ENCODE results near the gene FOXP1. TPM values are rescaled to one million over a fixed set of nuclear protein-coding genes. Genes with fewer than 3 reads are reported as not detected.
A peak's percentile ranks its signal among the peaks of the same experiment; 100 is the strongest.

FOXP1 gene
- total and polyA plus RNA-seq, 7 experiments from 2014 or later: 104 to 537 (median 444) TPM

DNA sequence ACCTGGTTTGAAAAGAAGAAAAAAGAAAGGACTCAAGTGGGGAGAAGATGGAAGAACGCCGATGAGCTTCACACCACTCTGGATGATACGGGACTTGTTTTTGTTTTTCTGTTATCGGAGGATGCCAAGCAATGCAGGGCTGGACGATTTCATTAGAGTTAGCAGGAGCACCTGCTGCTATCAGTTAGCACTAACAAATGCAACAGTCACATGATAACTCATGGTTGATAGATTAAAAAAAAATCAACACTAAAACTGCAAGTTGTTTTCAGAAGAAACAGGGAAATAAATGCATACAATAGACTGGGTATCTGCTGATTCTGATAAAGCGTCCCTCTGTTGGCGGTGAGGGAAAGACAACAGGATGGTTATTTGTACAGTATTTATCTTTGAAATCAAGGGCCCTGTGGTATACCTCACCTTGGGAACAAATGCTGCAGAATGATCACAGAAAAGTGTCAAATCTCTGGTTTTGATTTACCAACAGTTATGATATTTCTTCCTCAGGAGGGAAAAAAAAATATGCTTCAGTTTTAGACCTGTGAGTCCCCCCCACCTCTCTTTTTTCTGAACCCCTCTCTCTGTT lies 575.1 kb downstream of the FOXP1 start:
- intact Hi-C loops (cut with micrococcal nuclease): loop anchor here (5.0 kb wide), 3 partner anchors 219 to 424 kb away; no protein-coding TSS in a partner anchor
- H3K36me3 ChIP-seq (ENCODE audit: control insufficient read depth in 2 of 3, insufficient read depth in 3 of 3, low read length in 3 of 3): peaks cover 0 to 4% (median 0%) of the 10 kb centered on the region in 3 experiments
- peaks cover 0 to 15% (median 4%) of the 10 kb centered on the region in 5 donors for H3K36me3 Mint-ChIP-seq

DNA sequence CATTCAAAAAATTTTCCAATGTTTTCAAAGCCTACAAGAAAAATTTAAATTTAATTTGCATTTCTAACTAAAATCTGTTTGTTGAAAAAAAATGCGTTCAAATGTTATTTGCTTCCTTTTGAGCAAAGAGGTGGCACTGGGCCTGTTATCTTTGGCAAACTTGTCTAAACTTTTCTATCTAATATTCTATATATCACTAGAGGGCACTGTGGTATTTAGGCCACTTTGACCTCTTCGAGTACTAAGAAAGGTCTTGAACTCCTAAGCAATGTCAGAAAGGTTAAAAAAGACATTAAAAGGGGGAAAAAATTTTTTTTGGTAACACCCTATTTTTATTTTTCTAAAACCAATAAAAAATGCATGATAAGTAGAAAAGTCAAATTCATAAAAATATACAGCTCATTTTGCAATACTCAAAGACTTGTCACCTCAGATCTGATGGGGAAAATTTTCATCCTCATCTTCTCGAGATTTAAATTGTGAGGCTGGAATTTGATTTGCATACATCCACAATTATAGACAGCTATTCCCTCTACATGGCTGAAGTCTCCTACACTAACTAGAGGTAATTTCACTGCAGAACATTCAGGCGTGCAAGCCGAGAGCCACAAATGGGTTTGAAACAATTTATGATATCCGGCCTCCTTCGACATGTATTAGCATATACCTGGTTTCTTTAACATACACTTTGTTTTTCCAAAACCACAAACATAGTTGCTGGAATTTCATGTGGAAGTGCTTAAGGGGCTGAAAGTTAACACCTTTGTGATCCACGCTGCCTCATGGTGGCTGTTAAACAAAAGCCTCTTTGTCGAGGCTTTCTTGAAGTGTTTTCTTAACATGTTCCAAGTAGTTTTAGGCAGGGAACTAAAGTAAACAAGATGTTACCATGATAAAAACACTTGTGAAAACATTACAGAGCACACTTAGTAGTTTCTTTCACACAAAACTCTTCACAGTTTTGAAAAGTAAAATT lies 576.4 kb downstream of the FOXP1 start:
- Mint-ChIP-seq H3K36me3 (peaks cover 0 to 9% (median 0%) of the 10 kb centered on the region in 5 donors), H3K4me1 (peaks cover 35 to 84% (median 75%) of the 10 kb centered on the region in 7 donors), H3K4me3 (peak overlapping the region in 5 of 10 donors; percentile 34 to 62 (median 49)), H3K27me3 (no peaks in the 10 kb centered on the region), H3K27ac (peak overlapping the region in 8 of 9 donors; percentile 40 to 91 (median 87)), H3K9me3 (no peaks in the 10 kb centered on the region)
- H3K27ac ChIP-seq (ENCODE audit: low read depth, low read length): peak overlapping the region; percentile 74
- no peaks in the 10 kb centered on the region for H3K27me3 ChIP-seq (ENCODE audit: control insufficient read depth in 2 of 2, insufficient read depth in 2 of 2, low read length in 2 of 2)
- POLR2A ChIA-PET: interaction anchor here (0.6 to 2.1 kb wide), 4 partner anchors 55 to 1435 kb away, joined by 3 to 7 read pairs (median 4); no protein-coding TSS in a partner anchor
- intact Hi-C loops (cut with micrococcal nuclease): loop anchor here (1.0 to 5.0 kb wide), 8 partner anchors 10 to 579 kb away; no protein-coding TSS in a partner anchor
- no peak overlapping the region for H3K4me3 ChIP-seq (ENCODE audit: low read length)
- H3K4me1 ChIP-seq (ENCODE audit: control insufficient read depth in 2 of 2, insufficient read depth in 2 of 2, low read length in 2 of 2): peaks cover 20 to 49% of the 10 kb centered on the region in 2 donors
- ATAC-seq (peak; percentile 54), DNase-seq (peak in 5 of 9 donors; percentile 25 to 45 (median 40))
- H3K36me3 ChIP-seq (ENCODE audit: control insufficient read depth in 2 of 3, insufficient read depth in 3 of 3, low read length in 3 of 3): peaks cover 0 to 10% (median 4%) of the 10 kb centered on the region in 3 experiments
- no peaks in the 10 kb centered on the region for H3K9me3 ChIP-seq (ENCODE audit: control insufficient read depth in 2 of 3, low read length in 3 of 3)
- CTCF ChIA-PET: interaction anchor here (0.7 to 1.2 kb wide), 8 partner anchors 44 to 1247 kb away, joined by 3 to 4 read pairs (median 3); no protein-coding TSS in a partner anchor

More for the DNA sequence above, 575.1 kb downstream of the FOXP1 start:
- no peak overlapping the region for H3K4me3 ChIP-seq (ENCODE audit: low read length)
- Mint-ChIP-seq H3K4me3 (peak overlapping the region in 9 of 10 donors; percentile 11 to 63 (median 43)), H3K27ac (peak overlapping the region; percentile 40 to 91 (median 87)), H3K27me3 (no peaks in the 10 kb centered on the region), H3K9me3 (no peaks in the 10 kb centered on the region), H3K4me1 (peaks cover 33 to 83% (median 76%) of the 10 kb centered on the region in 7 donors)
- peaks cover 28 to 61% of the 10 kb centered on the region in 2 donors for H3K4me1 ChIP-seq (ENCODE audit: control insufficient read depth in 2 of 2, insufficient read depth in 2 of 2, low read length in 2 of 2)
- no peaks in the 10 kb centered on the region for H3K9me3 ChIP-seq (ENCODE audit: control insufficient read depth in 2 of 3, low read length in 3 of 3)
- peak overlapping the region; percentile 74 for H3K27ac ChIP-seq (ENCODE audit: low read depth, low read length)
- DNase-seq: peak in 2 of 9 donors; percentile 14 to 18
- ATAC-seq: no peak
- no peaks in the 10 kb centered on the region for H3K27me3 ChIP-seq (ENCODE audit: control insufficient read depth in 2 of 2, insufficient read depth in 2 of 2, low read length in 2 of 2)
- CTCF ChIA-PET: interaction anchor here (0.6 to 2.8 kb wide), 3 partner anchors 52 to 365 kb away, joined by 3 to 15 read pairs (median 4); no protein-coding TSS in a partner anchor
- POLR2A ChIA-PET: interaction anchor here (0.6 to 0.7 kb wide), 3 partner anchors 50 to 1443 kb away, joined by 3 read pairs; no protein-coding TSS in a partner anchor

DNA sequence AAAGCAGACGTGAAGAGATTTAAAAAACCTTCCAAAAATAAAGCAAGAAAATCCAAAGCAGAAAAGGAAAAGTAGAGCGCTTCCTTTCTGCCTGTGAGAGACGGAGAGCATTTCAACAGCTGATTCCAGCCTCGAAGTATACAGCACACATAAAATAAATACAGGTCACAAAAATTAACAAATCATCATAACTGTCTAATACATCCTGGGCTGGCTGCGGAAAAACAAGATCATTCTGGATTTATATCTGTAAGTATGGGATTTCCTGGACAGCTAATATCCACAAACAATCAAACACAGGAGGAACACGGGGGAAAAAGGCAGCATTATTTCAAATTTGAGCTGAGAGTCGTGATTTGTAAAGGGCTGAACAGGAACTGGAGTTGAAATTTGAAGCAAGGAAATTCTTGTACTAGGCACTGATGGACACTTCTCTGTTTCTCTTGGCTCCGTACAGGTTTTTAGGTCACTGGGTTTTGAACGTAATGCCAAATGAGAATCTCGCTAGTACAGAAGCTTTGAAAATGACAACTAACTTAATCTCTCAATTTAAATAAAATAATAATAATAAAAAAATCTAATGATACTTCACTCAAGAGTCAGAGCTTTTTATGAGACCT lies 577.7 kb downstream of the FOXP1 start:
- Mint-ChIP-seq H3K27me3 (no peaks in the 10 kb centered on the region), H3K4me1 (peaks cover 34 to 84% (median 75%) of the 10 kb centered on the region in 7 donors), H3K36me3 (peaks cover 0 to 6% (median 0%) of the 10 kb centered on the region in 5 donors), H3K9me3 (no peaks in the 10 kb centered on the region), H3K27ac (peak overlapping the region in 7 of 9 donors; percentile 10 to 79 (median 34)), H3K4me3 (no peak overlapping the region)
- Histone ChIP-seq H3K27me3 (ENCODE audit: control insufficient read depth in 2 of 2, insufficient read depth in 2 of 2, low read length in 2 of 2) (no peaks in the 10 kb centered on the region), H3K4me1 (ENCODE audit: control insufficient read depth in 2 of 2, insufficient read depth in 2 of 2, low read length in 2 of 2) (peaks cover 8 to 36% of the 10 kb centered on the region in 2 donors), H3K36me3 (ENCODE audit: control insufficient read depth in 2 of 3, insufficient read depth in 3 of 3, low read length in 3 of 3) (peaks cover 0 to 21% (median 8%) of the 10 kb centered on the region in 3 experiments), H3K27ac (ENCODE audit: low read depth, low read length) (no peak overlapping the region), H3K9me3 (ENCODE audit: control insufficient read depth in 2 of 3, low read length in 3 of 3) (no peaks in the 10 kb centered on the region), H3K4me3 (ENCODE audit: low read length) (no peak overlapping the region)
- intact Hi-C loops (cut with micrococcal nuclease): loop anchor here (5.0 kb wide), 3 partner anchors 221 to 426 kb away; no protein-coding TSS in a partner anchor
- CTCF ChIA-PET: interaction anchor here (0.6 to 1.3 kb wide), 10 partner anchors 10 to 1421 kb away, joined by 3 to 4 read pairs (median 3); no protein-coding TSS in a partner anchor
- ATAC-seq: no peak
- no peak for DNase-seq
- POLR2A ChIA-PET: interaction anchor here (0.6 to 2.1 kb wide), 3 partner anchors 49 to 296 kb away, joined by 3 to 7 read pairs (median 4); no protein-coding TSS in a partner anchor

DNA sequence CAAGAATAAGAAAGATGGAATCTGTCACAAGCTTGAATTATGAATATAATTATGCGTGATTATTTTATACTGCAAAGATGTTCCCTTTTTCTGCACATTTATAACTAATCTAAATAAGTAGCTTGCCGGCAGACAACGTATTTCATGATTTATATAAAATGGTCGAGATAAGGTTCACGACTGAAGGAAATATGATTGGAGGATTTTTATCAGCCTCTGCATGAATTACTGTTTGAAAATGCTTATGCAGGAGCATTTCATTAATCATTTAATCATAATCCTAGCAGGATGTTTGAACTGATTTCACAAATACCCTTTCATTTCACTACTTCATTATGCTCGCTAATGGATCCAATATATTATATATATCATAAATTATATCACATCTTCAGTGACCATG lies 580.0 kb downstream of the FOXP1 start:
- no peak overlapping the region for H3K27ac ChIP-seq (ENCODE audit: low read depth, low read length)
- peaks cover 0 to 31% (median 8%) of the 10 kb centered on the region in 3 experiments for H3K36me3 ChIP-seq (ENCODE audit: control insufficient read depth in 2 of 3, insufficient read depth in 3 of 3, low read length in 3 of 3)
- H3K4me1 Mint-ChIP-seq: peaks cover 24 to 74% (median 67%) of the 10 kb centered on the region in 7 donors
- POLR2A ChIA-PET: interaction anchor here (0.6 to 1.4 kb wide), 2 partner anchors 27 to 50 kb away, joined by 3 read pairs; no protein-coding TSS in a partner anchor
- ATAC-seq (no peak), DNase-seq (no peak)
- peaks cover 0 to 15% of the 10 kb centered on the region in 2 donors for H3K4me1 ChIP-seq (ENCODE audit: control insufficient read depth in 2 of 2, insufficient read depth in 2 of 2, low read length in 2 of 2)
- no peaks in the 10 kb centered on the region for H3K9me3 ChIP-seq (ENCODE audit: control insufficient read depth in 2 of 3, low read length in 3 of 3)
- no peaks in the 10 kb centered on the region for H3K9me3 Mint-ChIP-seq
- H3K27me3 Mint-ChIP-seq: no peaks in the 10 kb centered on the region
- intact Hi-C loops (cut with micrococcal nuclease): no loop called here
- no peaks in the 10 kb centered on the region for H3K27me3 ChIP-seq (ENCODE audit: control insufficient read depth in 2 of 2, insufficient read depth in 2 of 2, low read length in 2 of 2)
- CTCF ChIA-PET: interaction anchor here (0.6 kb wide), 1 partner anchor 303 kb away, joined by 3 read pairs; no protein-coding TSS in a partner anchor
- peak overlapping the region in 4 of 9 donors; percentile 13 to 72 (median 38) for H3K27ac Mint-ChIP-seq
- H3K36me3 Mint-ChIP-seq: peaks cover 3 to 13% (median 13%) of the 10 kb centered on the region in 5 donors
- no peak overlapping the region for H3K4me3 ChIP-seq (ENCODE audit: low read length)
- H3K4me3 Mint-ChIP-seq: no peak overlapping the region

DNA sequence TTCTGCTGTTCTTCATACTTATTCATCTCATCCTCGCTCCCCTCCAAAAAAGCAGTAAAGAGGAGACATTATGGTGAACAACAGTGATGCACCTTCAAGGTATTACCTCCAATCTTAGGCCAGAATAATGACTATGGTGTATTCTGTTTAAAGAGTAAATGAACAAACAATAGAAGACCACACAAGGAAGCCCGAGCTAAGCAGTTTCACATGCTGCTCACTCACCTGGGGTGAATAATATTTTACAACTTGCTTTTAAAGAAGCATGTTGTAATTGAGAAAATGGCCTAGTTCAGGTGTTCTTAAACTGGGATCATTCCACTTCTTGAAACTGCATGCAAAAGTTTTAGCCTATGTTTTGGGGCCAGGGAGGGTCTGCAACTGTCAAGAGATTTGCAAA lies 581.2 kb downstream of the FOXP1 start:
- CTCF ChIA-PET: no interaction called here
- H3K27me3 ChIP-seq (ENCODE audit: control insufficient read depth in 2 of 2, insufficient read depth in 2 of 2, low read length in 2 of 2): no peaks in the 10 kb centered on the region
- H3K4me3 ChIP-seq (ENCODE audit: low read length): no peak overlapping the region
- H3K27ac ChIP-seq (ENCODE audit: low read depth, low read length): no peak overlapping the region
- peaks cover 0 to 5% of the 10 kb centered on the region in 2 donors for H3K4me1 ChIP-seq (ENCODE audit: control insufficient read depth in 2 of 2, insufficient read depth in 2 of 2, low read length in 2 of 2)
- intact Hi-C loops (cut with micrococcal nuclease): no loop called here
- Mint-ChIP-seq H3K36me3 (peaks cover 3 to 24% (median 14%) of the 10 kb centered on the region in 5 donors), H3K27me3 (no peaks in the 10 kb centered on the region), H3K9me3 (no peaks in the 10 kb centered on the region), H3K4me3 (peak overlapping the region in 1 of 10 donors; percentile 11), H3K4me1 (peaks cover 16 to 72% (median 62%) of the 10 kb centered on the region in 7 donors), H3K27ac (peak overlapping the region in 6 of 9 donors; percentile 36 to 78 (median 58))
- DNase-seq: no peak
- H3K36me3 ChIP-seq (ENCODE audit: control insufficient read depth in 2 of 3, insufficient read depth in 3 of 3, low read length in 3 of 3): peaks cover 0 to 38% (median 8%) of the 10 kb centered on the region in 3 experiments
- no peak for ATAC-seq
- POLR2A ChIA-PET: interaction anchor here (0.6 kb wide), 1 partner anchor 171 kb away, joined by 3 read pairs; no protein-coding TSS in a partner anchor
- no peaks in the 10 kb centered on the region for H3K9me3 ChIP-seq (ENCODE audit: control insufficient read depth in 2 of 3, low read length in 3 of 3)

Measured in naive thymus-derived CD4-positive, alpha-beta T cell (primary cell).